Heart right ventricle (tissue), 16 donors: ENCODE measurements around the gene MNDA. TPM values are rescaled to one million over a fixed set of nuclear protein-coding genes. Genes with fewer than 3 reads are reported as not detected.

Experiments used
- ATAC-seq, 8 donors: fragments of 200-7000 bp; cut with Tn5 transposase; one replicate each; pipeline ENCODE4 v1.9.1; 2020; ENCODE audit warnings: mild to moderate bottlenecking in 8 of 8, moderate library complexity in 8 of 8, moderate number of reproducible peaks in 1 of 8
- DNase-seq, 2 donors: peaks; one replicate each; pipeline ENCODE4 v3.0.0-alpha.2; 2020
- H3K27ac ChIP-seq, 10 donors: fragments of 200-600 bp; sonication (generic) in 2 of 10; one replicate each; pipeline versions ENCODE4 v1.5.0 to v1.8.0; 2020 to 2022; ENCODE audit warnings: mild to moderate bottlenecking in 3 of 10
- H3K27me3 ChIP-seq, 7 donors: fragments of 200-600 bp; one replicate each; pipeline ENCODE4 v1.8.0; 2021 to 2022; ENCODE audit warnings: mild to moderate bottlenecking in 2 of 7
- H3K36me3 ChIP-seq, 9 donors: fragments of 200-600 bp; sonication (generic) in 1 of 9; one replicate each; pipeline versions ENCODE4 v1.5.0 to v1.8.0; 2020 to 2022; ENCODE audit warnings: mild to moderate bottlenecking in 2 of 9
- H3K4me1 ChIP-seq, 9 donors: fragments of 200-600 bp; sonication (generic) in 1 of 9; one replicate each; pipeline versions ENCODE4 v1.5.0 to v1.8.0; 2020 to 2022; ENCODE audit warnings: mild to moderate bottlenecking in 4 of 9
- H3K4me3 ChIP-seq, 10 donors: fragments of 200-600 bp; sonication (generic) in 2 of 10; one replicate each; pipeline versions ENCODE4 v1.5.0 to v1.8.0; 2020 to 2022; ENCODE audit warnings: mild to moderate bottlenecking in 7 of 10, moderate library complexity in 2 of 10
- H3K9me3 ChIP-seq, 11 donors: fragments of 200-600 bp in 10 of 11; sonication (generic) in 2 of 11; one replicate each; pipeline versions ENCODE4 v1.5.0 to v1.8.0; 2013 to 2022; ENCODE audit warnings: mild to moderate bottlenecking in 2 of 11, control low read depth in 1 of 11, moderate library complexity in 1 of 11
- WGBS, 2 donors: extraction: QIAGEN DNeasy Blood & Tissue Kit; methylation state at CpG; one replicate each; pipeline ENCODE4 v1.1.7; 2013; ENCODE audit warnings: inconsistent platforms in 1 of 2; 5-methylcytosine and 5-hydroxymethylcytosine counted together
- intact Hi-C, 10 donors: fragments of 100-400 bp; cut with DNase I; formaldehyde crosslinking; loops; one replicate each; pipeline versions ENCODE4 v1.11.1 to v1.14.2; 2022
- polyA plus RNA-seq, 2 donors: library from polyadenylated mRNA; stranded (reverse); fragments of 200-250 nt; gene quantifications; one replicate each; pipeline ENCODE4 v1.2.3, GENCODE V29; 2013
- total RNA-seq, 10 donors: library from RNA; stranded (reverse); fragmentation: NEBNext Ultra II Directional in 3 of 10; extraction: Animal tissue kit (Norgen Biotek cat#: 25700) in 3 of 10; gene quantifications; one replicate each; pipeline versions ENCODE4 v1.2.1 to v1.2.4, GENCODE V29; 2021 to 2023
- TF ChIP-seq, protein P1 (sequence below), 9 donors: fragments of 200-600 bp; sonication (generic) in 2 of 9; IDR thresholded peaks; one replicate each; pipeline versions ENCODE4 v1.5.0 to v1.8.0; 2021 to 2022; ENCODE audit warnings: antibody characterized with exemption in 9 of 9, mild to moderate bottlenecking in 5 of 9, moderate library complexity in 1 of 9
- donor health status: Arrhythmogenic right ventricular cardiomyopathy.
- donor health status: ischemic (EF 13 %, LVEDD 7.1; RV severe dilation, severe dysfunction).
- donor health status: healthy with polysubstance abuse.
- donor health status: DM: no; HTN: yes; CAD: no.
- donor health status: DM: no; HTN: no; CAD: no.
- donor health status: ischemic (EF 25% LVEDD 6.9; RV normal size, moderate dysfunction).
- donor health status: ischemic (EF 25% LVEDD 5.7; RV mildly dilated, moderate dysfunction).
- donor health status: healthy.
- donor health status: DM: yes; HTN: yes; CAD: no.
- donor health status: Ischemic cardiomyopathy.
- donor health status: ischemic (EF 35%, LVEDD 5.7; RV mildly dilated, moderate dysfunction).
- donor health status: nonischemic (EF 11% LVEDD 7.7; RV severe dilation, severe dysfunction).
- donor health status: DM: yes; HTN: yes; CAD: no.
- donor health status: PGD.
- donor health status: ischemic (EF 29% LVEDD 5.4; RV normal size, mild dysfunction).
- donor health status: nonischemic (EF 23%, LVEDD 6.1; RV moderate dilation, normal function).

Gene MNDA
- total and polyA plus RNA-seq, 12 donors: 1.0 to 18.9 (median 2.3) TPM

DNA sequence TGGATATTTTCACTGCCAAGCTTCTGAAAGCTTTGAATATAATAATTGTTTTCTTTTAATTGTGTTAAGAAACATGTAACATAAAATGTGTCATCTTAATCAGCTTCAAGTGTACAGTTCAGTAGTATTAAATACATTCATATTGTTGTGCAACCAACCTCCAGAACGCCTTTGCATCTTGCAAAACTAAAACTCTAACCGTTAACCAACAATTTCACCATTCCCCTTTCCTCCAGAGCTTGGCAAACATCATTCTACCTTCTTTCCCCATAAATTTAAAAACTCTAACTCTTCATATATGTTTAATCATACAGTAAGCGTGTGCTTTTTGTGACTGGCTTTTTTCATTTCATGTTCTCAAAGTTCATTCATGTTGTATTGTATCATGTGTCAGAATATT lies 2.1 kb downstream of the MNDA start:
- Histone ChIP-seq H3K27me3 (no peaks in the 10 kb centered on the region), H3K9me3 (peaks cover 0 to 20% (median 0%) of the 10 kb centered on the region in 11 donors), H3K36me3 (no peaks in the 10 kb centered on the region), H3K4me1 (peaks cover 0 to 16% (median 0%) of the 10 kb centered on the region in 9 donors), H3K27ac (peak overlapping the region in 1 of 10 donors; percentile 79), H3K4me3 (peak overlapping the region in 5 of 10 donors; percentile 7 to 49 (median 12))
- DNase-seq (no peak), ATAC-seq (no peak)
- 88 to 91% methylated on average over 3 of the region's 3 CpGs for WGBS, 2 donors
- intact Hi-C loops: no loop called here
- TF ChIP-seq, protein P1, sequence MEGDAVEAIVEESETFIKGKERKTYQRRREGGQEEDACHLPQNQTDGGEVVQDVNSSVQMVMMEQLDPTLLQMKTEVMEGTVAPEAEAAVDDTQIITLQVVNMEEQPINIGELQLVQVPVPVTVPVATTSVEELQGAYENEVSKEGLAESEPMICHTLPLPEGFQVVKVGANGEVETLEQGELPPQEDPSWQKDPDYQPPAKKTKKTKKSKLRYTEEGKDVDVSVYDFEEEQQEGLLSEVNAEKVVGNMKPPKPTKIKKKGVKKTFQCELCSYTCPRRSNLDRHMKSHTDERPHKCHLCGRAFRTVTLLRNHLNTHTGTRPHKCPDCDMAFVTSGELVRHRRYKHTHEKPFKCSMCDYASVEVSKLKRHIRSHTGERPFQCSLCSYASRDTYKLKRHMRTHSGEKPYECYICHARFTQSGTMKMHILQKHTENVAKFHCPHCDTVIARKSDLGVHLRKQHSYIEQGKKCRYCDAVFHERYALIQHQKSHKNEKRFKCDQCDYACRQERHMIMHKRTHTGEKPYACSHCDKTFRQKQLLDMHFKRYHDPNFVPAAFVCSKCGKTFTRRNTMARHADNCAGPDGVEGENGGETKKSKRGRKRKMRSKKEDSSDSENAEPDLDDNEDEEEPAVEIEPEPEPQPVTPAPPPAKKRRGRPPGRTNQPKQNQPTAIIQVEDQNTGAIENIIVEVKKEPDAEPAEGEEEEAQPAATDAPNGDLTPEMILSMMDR (IDR thresholded peaks at IDR 0.05): no peak

DNA sequence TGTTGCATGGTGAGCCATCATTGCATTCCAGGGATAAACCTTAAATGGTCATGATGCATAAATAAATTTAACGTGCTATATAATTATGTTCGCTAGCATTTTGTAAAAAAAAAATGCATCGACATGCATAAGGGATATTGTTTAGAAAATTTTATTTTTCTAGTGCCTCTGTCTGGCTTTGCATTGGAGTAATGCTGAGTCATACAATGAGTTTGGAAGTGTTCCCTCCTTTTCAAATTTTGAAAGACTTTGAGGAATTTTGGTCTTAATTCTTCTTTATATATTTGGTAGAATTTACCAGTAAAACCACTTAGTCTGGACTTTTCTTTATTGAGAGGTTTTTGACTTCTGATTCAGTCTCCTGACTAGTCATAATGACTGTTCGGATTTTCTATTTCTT lies 4.9 kb downstream of the MNDA start:
- intact Hi-C loops: no loop called here

DNA sequence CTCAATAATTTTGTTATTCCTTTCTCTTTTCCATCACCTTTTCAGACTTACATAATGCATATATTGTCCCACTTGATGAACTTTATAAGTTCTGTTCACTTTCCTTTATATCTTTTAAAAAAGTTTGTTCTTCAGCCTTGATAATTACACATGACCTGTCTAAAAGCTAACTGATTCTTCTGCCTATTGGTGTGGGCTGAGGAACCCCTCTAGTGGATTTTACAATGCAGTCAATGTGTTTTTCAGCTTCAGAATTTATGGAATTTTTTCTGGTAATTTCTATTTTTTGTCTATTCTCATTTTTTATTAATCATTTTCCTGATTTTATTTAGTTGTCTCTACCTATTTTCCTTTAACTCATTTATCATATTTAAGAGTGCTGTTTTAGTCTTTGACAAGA lies 7.5 kb downstream of the MNDA start:
- H3K4me1 ChIP-seq: peaks cover 0 to 19% (median 0%) of the 10 kb centered on the region in 9 donors
- TF ChIP-seq, protein P1 (IDR thresholded peaks at IDR 0.05): no peak
- H3K4me3 ChIP-seq: peak overlapping the region in 1 of 10 donors; percentile 8
- peaks cover 0 to 19% (median 0%) of the 10 kb centered on the region in 9 donors for H3K36me3 ChIP-seq
- DNase-seq (no peak), ATAC-seq (no peak)
- intact Hi-C loops: no loop called here
- no peaks in the 10 kb centered on the region for H3K27me3 ChIP-seq
- H3K9me3 ChIP-seq: peaks cover 0 to 24% (median 0%) of the 10 kb centered on the region in 11 donors
- no peak overlapping the region for H3K27ac ChIP-seq

More for the DNA sequence above, 4.9 kb downstream of the MNDA start:
- H3K27me3 ChIP-seq: no peaks in the 10 kb centered on the region
- TF ChIP-seq, protein P1 (IDR thresholded peaks at IDR 0.05): no peak
- H3K4me3 ChIP-seq: peak overlapping the region in 1 of 10 donors; percentile 49
- H3K36me3 ChIP-seq: no peaks in the 10 kb centered on the region
- no peak for ATAC-seq
- peaks cover 0 to 19% (median 0%) of the 10 kb centered on the region in 9 donors for H3K4me1 ChIP-seq
- peaks cover 0 to 24% (median 0%) of the 10 kb centered on the region in 11 donors for H3K9me3 ChIP-seq
- 85 to 86% methylated on average over 4 of the region's 4 CpGs for WGBS, 2 donors
- H3K27ac ChIP-seq: peak overlapping the region in 1 of 10 donors; percentile 79
- no peak for DNase-seq

DNA sequence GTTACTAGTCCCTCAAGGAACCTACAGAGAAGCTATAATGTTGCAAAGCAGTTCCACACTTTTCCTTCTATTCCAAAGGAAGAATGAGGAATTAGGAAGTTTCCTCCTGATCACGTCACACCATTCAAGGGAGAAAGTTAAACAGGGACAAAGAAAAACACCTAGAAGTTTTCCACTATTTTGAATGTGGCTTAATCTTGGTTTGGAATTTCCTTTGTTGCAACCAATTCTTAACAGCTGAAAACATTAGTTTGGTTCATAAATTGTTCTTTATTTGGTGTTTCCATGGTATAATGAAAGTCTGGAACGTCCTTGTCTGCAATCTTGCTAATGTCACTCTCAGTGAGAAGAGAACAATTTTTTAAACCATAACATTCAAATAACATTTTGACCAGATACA lies 8.4 kb downstream of the MNDA start:
- TF ChIP-seq, protein P1 (IDR thresholded peaks at IDR 0.05): no peak
- DNase-seq (no peak), ATAC-seq (no peak)
- H3K4me1 ChIP-seq: peaks cover 0 to 19% (median 0%) of the 10 kb centered on the region in 9 donors
- H3K27me3 ChIP-seq: no peaks in the 10 kb centered on the region
- no peak overlapping the region for H3K27ac ChIP-seq
- no peak overlapping the region for H3K4me3 ChIP-seq
- 57 to 64% methylated on average over 2 of the region's 2 CpGs for WGBS, 2 donors
- intact Hi-C loops: no loop called here
- H3K36me3 ChIP-seq: peaks cover 0 to 28% (median 0%) of the 10 kb centered on the region in 9 donors
- peaks cover 0 to 18% (median 0%) of the 10 kb centered on the region in 11 donors for H3K9me3 ChIP-seq
